ENCODE results near the gene SLC66A2. TPM values are rescaled to one million over a fixed set of nuclear protein-coding genes. Genes with fewer than 3 reads are reported as not detected.
"Not testable (repeated sequence)": the region's sequence is repeated elsewhere in the genome, so short reads cannot be mapped to it uniquely, and the experiment has no call there.

SLC66A2 gene
- total and polyA plus RNA-seq, 12 donors = 21.4 to 32.3 (median 25.6) TPM

- ATAC-seq (no peak), DNase-seq (no peak)
- intact Hi-C loops (cut with DNase I) = no loop called here
- Histone ChIP-seq H3K36me3 (no peaks in the 10 kb centered on the region), H3K27me3 (peaks cover 0 to 30% (median 22%) of the 10 kb centered on the region in 7 donors), H3K4me3 (no peak overlapping the region), H3K9me3 (peaks cover 0 to 13% (median 0%) of the 10 kb centered on the region in 11 donors), H3K4me1 (no peaks in the 10 kb centered on the region), H3K27ac (no peak overlapping the region)
- WGBS, 2 donors = 91% methylated on average over 12 of the region's 12 CpGs
- no peak for TF ChIP-seq CTCF (IDR thresholded peaks at IDR 0.05)
Measured at GRCh38 chr18:79879566-79879965, 71.9 kb downstream of the SLC66A2 start.

GRCh38 chr18:79878741-79879378, 72.6 kb downstream of the SLC66A2 start:
- ATAC-seq (no peak), DNase-seq (no peak)
- intact Hi-C loops (cut with DNase I) = no loop called here
- Histone ChIP-seq H3K27ac (no peak overlapping the region), H3K36me3 (no peaks in the 10 kb centered on the region), H3K4me3 (no peak overlapping the region), H3K27me3 (peaks cover 0 to 35% (median 27%) of the 10 kb centered on the region in 7 donors), H3K4me1 (no peaks in the 10 kb centered on the region), H3K9me3 (peaks cover 0 to 13% (median 0%) of the 10 kb centered on the region in 11 donors)
- 84 to 90% methylated on average over 20 of the region's 20 CpGs for WGBS, 2 donors
- TF ChIP-seq CTCF (IDR thresholded peaks at IDR 0.05) = no peak

GRCh38 chr18:79878246-79878645, 73.2 kb downstream of the SLC66A2 start:
- H3K4me3 ChIP-seq; DNase-seq; H3K27ac ChIP-seq; H3K36me3 ChIP-seq; H3K4me1 ChIP-seq; ATAC-seq; intact Hi-C loops (cut with DNase I): not testable (repeated sequence)
- 92 to 95% methylated on average over 25 of the region's 25 CpGs for WGBS, 2 donors
- Histone ChIP-seq H3K9me3 (peaks cover 0 to 13% (median 0%) of the 10 kb centered on the region in 11 donors), H3K27me3 (peaks cover 0 to 37% (median 33%) of the 10 kb centered on the region in 7 donors)

GRCh38 chr18:79877163-79878091, 74.0 kb downstream of the SLC66A2 start:
- Histone ChIP-seq H3K27ac (no peak overlapping the region), H3K4me1 (no peaks in the 10 kb centered on the region), H3K9me3 (peaks cover 0 to 13% (median 0%) of the 10 kb centered on the region in 11 donors), H3K36me3 (no peaks in the 10 kb centered on the region), H3K27me3 (peaks cover 0 to 45% (median 41%) of the 10 kb centered on the region in 7 donors), H3K4me3 (no peak overlapping the region)
- intact Hi-C loops (cut with DNase I) = no loop called here
- 58 to 61% methylated on average over 38 of the region's 38 CpGs for WGBS, 2 donors
- ATAC-seq (no peak), DNase-seq (no peak)
- no peak for TF ChIP-seq CTCF (IDR thresholded peaks at IDR 0.05)
